ENCODE measurements around the gene FBXO33.

DNA sequence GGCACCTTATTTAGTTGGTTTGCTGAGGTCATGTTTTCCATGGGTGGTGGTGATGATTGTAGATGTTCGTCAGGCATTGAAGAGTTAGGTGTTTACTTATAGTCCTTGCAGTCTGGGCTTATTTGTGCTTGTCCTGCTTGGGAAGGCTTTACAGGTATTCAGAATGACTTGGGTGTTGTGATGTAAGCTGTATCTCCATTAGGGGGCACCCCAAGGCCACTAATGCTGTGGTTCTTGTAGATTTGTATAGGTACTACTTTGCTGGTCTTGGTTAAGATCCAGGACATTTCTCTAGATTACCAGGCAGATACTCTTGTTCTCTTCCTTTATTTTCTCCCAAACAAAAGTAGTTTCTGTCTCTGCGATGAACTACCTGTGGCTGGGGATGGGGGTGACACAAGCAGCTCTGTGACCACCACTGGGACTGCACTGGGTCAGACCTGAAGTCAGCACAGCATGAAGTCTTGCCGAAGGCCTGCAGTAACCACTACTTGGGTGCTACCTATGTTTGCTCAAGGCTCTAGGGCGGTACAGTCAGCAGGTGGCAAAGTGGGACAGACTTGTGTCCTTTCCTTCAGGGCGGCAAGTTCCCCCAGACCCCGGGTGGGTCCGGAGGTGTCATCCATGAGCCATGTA, 35.8 kb upstream of the FBXO33 start:
- TF ChIP-seq, protein P1, sequence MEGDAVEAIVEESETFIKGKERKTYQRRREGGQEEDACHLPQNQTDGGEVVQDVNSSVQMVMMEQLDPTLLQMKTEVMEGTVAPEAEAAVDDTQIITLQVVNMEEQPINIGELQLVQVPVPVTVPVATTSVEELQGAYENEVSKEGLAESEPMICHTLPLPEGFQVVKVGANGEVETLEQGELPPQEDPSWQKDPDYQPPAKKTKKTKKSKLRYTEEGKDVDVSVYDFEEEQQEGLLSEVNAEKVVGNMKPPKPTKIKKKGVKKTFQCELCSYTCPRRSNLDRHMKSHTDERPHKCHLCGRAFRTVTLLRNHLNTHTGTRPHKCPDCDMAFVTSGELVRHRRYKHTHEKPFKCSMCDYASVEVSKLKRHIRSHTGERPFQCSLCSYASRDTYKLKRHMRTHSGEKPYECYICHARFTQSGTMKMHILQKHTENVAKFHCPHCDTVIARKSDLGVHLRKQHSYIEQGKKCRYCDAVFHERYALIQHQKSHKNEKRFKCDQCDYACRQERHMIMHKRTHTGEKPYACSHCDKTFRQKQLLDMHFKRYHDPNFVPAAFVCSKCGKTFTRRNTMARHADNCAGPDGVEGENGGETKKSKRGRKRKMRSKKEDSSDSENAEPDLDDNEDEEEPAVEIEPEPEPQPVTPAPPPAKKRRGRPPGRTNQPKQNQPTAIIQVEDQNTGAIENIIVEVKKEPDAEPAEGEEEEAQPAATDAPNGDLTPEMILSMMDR (conservative IDR thresholded peaks at IDR 0.05; ENCODE audit: low read length) = peak; percentile 67
- TF ChIP-seq EZH2phosphoT487 (IDR thresholded peaks at IDR 0.05; ENCODE audit: borderline replicate concordance) = no peak

All from Loucy (cell line).